GM12891 (cell line): ENCODE data around the gene WDR82.

ENCODE experiments used
- POLR2A ChIP-seq: IDR thresholded peaks from 2 replicates; pipeline ENCODE4 v1.6.1; 2011; ENCODE audit warnings: low read depth, low read length, control low read depth
- POLR2AphosphoS5 ChIP-seq: IDR thresholded peaks from 2 replicates; pipeline ENCODE4 v1.6.1; 2011; ENCODE audit warnings: low read depth, low read length, control low read depth
- POU2F2 ChIP-seq: IDR thresholded peaks from 2 replicates; pipeline ENCODE4 v1.6.1; 2011; ENCODE audit warnings: low read depth, mild to moderate bottlenecking, control low read depth, low read length, moderate library complexity
- SPI1 ChIP-seq: IDR thresholded peaks from 2 replicates; pipeline ENCODE4 v1.6.1; 2011; ENCODE audit warnings: low read depth, low read length, control low read depth
- TAF1 ChIP-seq: IDR thresholded peaks from 2 replicates; pipeline ENCODE4 v1.6.1; 2011; ENCODE audit warnings: low read depth, low read length, control low read depth

DNA sequence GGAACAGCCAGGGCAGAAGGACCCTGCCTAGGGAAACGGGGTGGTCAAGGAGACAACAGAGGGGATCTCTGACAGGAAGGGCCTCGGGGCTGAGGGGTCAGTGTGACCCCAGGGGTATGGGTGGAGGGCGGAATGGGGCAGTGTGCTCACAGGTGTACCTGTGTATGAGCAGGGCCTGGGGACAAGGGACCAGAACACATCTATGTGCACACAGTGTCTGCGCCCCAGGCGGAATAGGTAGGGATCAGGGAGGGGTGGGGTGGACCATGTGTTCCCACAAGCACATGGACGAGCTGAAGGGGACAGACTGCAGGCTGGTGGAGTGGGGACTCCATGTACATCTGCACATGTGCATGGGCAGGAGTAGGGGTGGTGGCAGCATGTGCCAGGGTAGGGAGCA is 48.0 kb downstream of the WDR82 start:
- TF ChIP-seq POLR2A: no peak
- no peak for TF ChIP-seq POLR2AphosphoS5
- TF ChIP-seq SPI1: no peak
- TF ChIP-seq TAF1: no peak
- TF ChIP-seq POU2F2: no peak
